Activated CD4-positive, alpha-beta T cell treated with anti-CD3 and anti-CD28 coated beads, Interleukin-2, amount 50 U/mL, for 1 hour (primary cell): Measurements from ENCODE around the gene DNAJB14.
A peak's percentile ranks its signal among the peaks of the same experiment; 100 is the strongest.
"Not testable (repeated sequence)": the region's sequence is repeated elsewhere in the genome, so short reads cannot be mapped to it uniquely, and the experiment has no call there.

ENCODE experiments used
- DNase-seq: peaks from one replicate; pipeline ENCODE4 v3.0.0-alpha.2; 2020

The DNAJB14 gene

GRCh38 chr4:99946356-99947189 is at the start of gene DNAJB14:
DNAJB14 (minus strand) TSS chr4:99946618; CDS start chr4:99946571, 47 bp downstream.
- peak; percentile 78 for DNase-seq

GRCh38 chr4:99991741-99992140 is 45.3 kb upstream of the DNAJB14 start:
- no peak for DNase-seq

- DNase-seq, result no peak
These were observed 41.3 kb upstream of the DNAJB14 start for GRCh38 chr4:99987681-99988080.

GRCh38 chr4:99986792-99987191 is 40.4 kb upstream of the DNAJB14 start:
- DNase-seq, result no peak

GRCh38 chr4:99983289-99983943 is 37.0 kb upstream of the DNAJB14 start:
- DNase-seq, result no peak

GRCh38 chr4:99979872-99980271 is 33.5 kb upstream of the DNAJB14 start:
- no peak for DNase-seq

- no peak for DNase-seq
These were observed 25.2 kb upstream of the DNAJB14 start for GRCh38 chr4:99971453-99972111.

- no peak for DNase-seq
These were observed 21.9 kb upstream of the DNAJB14 start for GRCh38 chr4:99968330-99968729.

GRCh38 chr4:99966692-99967091 is 20.3 kb upstream of the DNAJB14 start:
- DNase-seq, result no peak

- DNase-seq, result no peak
These were observed 19.4 kb upstream of the DNAJB14 start for GRCh38 chr4:99965674-99966350.

- DNase-seq, result no peak
These were observed 18.8 kb upstream of the DNAJB14 start for GRCh38 chr4:99965173-99965572.

GRCh38 chr4:99961711-99962110 is 15.3 kb upstream of the DNAJB14 start:
- DNase-seq, result no peak

- no peak for DNase-seq
These were observed 14.2 kb upstream of the DNAJB14 start for GRCh38 chr4:99960648-99961047.

- DNase-seq, result not testable (repeated sequence)
These were observed 11.8 kb upstream of the DNAJB14 start for GRCh38 chr4:99958207-99958606.

- no peak for DNase-seq
These were observed 4.5 kb upstream of the DNAJB14 start for GRCh38 chr4:99950913-99951254.

GRCh38 chr4:99949999-99950912 is 3.8 kb upstream of the DNAJB14 start, which contains the start of gene H2AZ1:
H2AZ1 (minus strand) TSS chr4:99950275; CDS start chr4:99950170, 105 bp downstream.
- peak; percentile 98 for DNase-seq

GRCh38 chr4:99949034-99949998 is 2.9 kb upstream of the DNAJB14 start:
- DNase-seq, result peak; percentile 83

GRCh38 chr4:99947608-99948007 is 1.2 kb upstream of the DNAJB14 start:
- no peak for DNase-seq

- DNase-seq, result no peak
These were observed 766 bp upstream of the DNAJB14 start for GRCh38 chr4:99947190-99947578.

GRCh38 chr4:99945718-99946355 is 581 bp downstream of the DNAJB14 start:
- peak; percentile 17 for DNase-seq
